IMR-90 (cell line): ENCODE measurements around the gene DUSP16. TPM values are rescaled to one million over a fixed set of nuclear protein-coding genes. Genes with fewer than 3 reads are reported as not detected.
"Not testable (repeated sequence)": the region's sequence is repeated elsewhere in the genome, so short reads cannot be mapped to it uniquely, and the experiment has no call there.

ENCODE experiments used
- ATAC-seq: fragments of 200-7000 bp; cut with Tn5 transposase; 2 replicates; pipeline ENCODE4 v1.9.1; 2020; ENCODE audit warnings: low read depth, mild to moderate bottlenecking, moderate library complexity
- BruUV-seq: library from RNA; stranded (reverse); fragments of 400-500 nt; replicated peaks from 2 replicates; lab custom pipeline; 2021; lab: Mats Ljungman, UMichigan
- CTCF ChIA-PET: fragments of 300-600 bp; formaldehyde crosslinking; extraction: SDS; loops from one replicate; lab custom pipeline; 2021; ENCODE audit warnings: antibody characterized with exemption; lab: Yijun Ruan, JAX
- POLR2A ChIA-PET: fragments of 300-600 bp; sonication (Branson Sonifier 250); formaldehyde crosslinking; loops from one replicate; lab custom pipeline; 2022; ENCODE audit warnings: antibody characterized with exemption; ENCODE audit not compliant: unreplicated experiment; lab: Charles Lee
- DNase-seq: peaks from one replicate; pipeline ENCODE4 v3.0.0; 2013
- H2AFZ ChIP-seq: replicated peaks from 2 replicates; pipeline ENCODE3; 2013; ENCODE audit warnings: low read length, mild to moderate bottlenecking; ENCODE audit not compliant: poor library complexity
- H2AK5ac ChIP-seq: 2 replicates; pipeline ENCODE4 v1.6.1; 2013; ENCODE audit warnings: low read depth, low read length, inconsistent platforms
- H2AK9ac ChIP-seq: replicated peaks from 2 replicates; pipeline ENCODE3; 2013; ENCODE audit warnings: mild to moderate bottlenecking, low read depth, low read length, moderate library complexity; ENCODE audit not compliant: poor library complexity
- H2BK120ac ChIP-seq: 2 replicates; pipeline ENCODE4 v1.6.1; 2013; ENCODE audit warnings: low read depth, low read length, inconsistent platforms
- H2BK15ac ChIP-seq: 3 replicates; pipeline ENCODE4 v1.6.1; 2013; ENCODE audit warnings: low read depth, low read length, inconsistent platforms
- H2BK20ac ChIP-seq: 2 replicates; pipeline ENCODE4 v1.6.1; 2013; ENCODE audit warnings: low read depth, mild to moderate bottlenecking, inconsistent platforms, low read length, moderate library complexity
- H2BK5ac ChIP-seq: 2 replicates; pipeline ENCODE4 v1.6.1; 2013; ENCODE audit warnings: mild to moderate bottlenecking, low read depth, low read length, inconsistent platforms; ENCODE audit not compliant: poor library complexity, severe bottlenecking
- H3K14ac ChIP-seq: replicated peaks from 2 replicates; pipeline ENCODE4 v1.6.1; 2013; ENCODE audit warnings: low read depth, low read length, inconsistent platforms
- H3K18ac ChIP-seq: 2 replicates; pipeline ENCODE4 v1.6.1; 2013; ENCODE audit warnings: low read depth, low read length, control low read depth
- H3K23ac ChIP-seq: 2 replicates; pipeline ENCODE4 v1.6.1; 2013; ENCODE audit warnings: low read depth, low read length, inconsistent platforms
- H3K27ac ChIP-seq: 2 replicates; pipeline ENCODE4 v1.5.1; 2013; ENCODE audit warnings: mild to moderate bottlenecking, control low read depth, low read length; ENCODE audit not compliant: insufficient read depth
- H3K27me3 ChIP-seq: 2 replicates; pipeline ENCODE4 v1.6.1; 2013; ENCODE audit warnings: low read length; ENCODE audit not compliant: control insufficient read depth, insufficient read depth
- H3K36me3 ChIP-seq: 2 replicates; pipeline ENCODE4 v1.6.1; 2013; ENCODE audit warnings: low read length, mixed read lengths; ENCODE audit not compliant: control insufficient read depth, insufficient read depth
- H3K4ac ChIP-seq: 2 replicates; pipeline ENCODE4 v1.6.1; 2013; ENCODE audit warnings: low read depth, low read length, inconsistent platforms
- H3K4me1 ChIP-seq: 2 replicates; pipeline ENCODE4 v1.6.1; 2013; ENCODE audit warnings: low read length, mixed read lengths; ENCODE audit not compliant: control insufficient read depth, insufficient read depth
- H3K4me2 ChIP-seq: 2 replicates; pipeline ENCODE4 v1.6.1; 2013; ENCODE audit warnings: low read depth, mild to moderate bottlenecking, control low read depth, low read length, moderate library complexity
- H3K4me3 ChIP-seq: 2 replicates; pipeline ENCODE4 v1.5.1; 2013; ENCODE audit warnings: low read depth, mild to moderate bottlenecking, control low read depth, low read length, moderate library complexity; ENCODE audit not compliant: insufficient read depth
- H3K56ac ChIP-seq: 2 replicates; pipeline ENCODE4 v1.6.1; 2013; ENCODE audit warnings: low read length, inconsistent platforms; ENCODE audit not compliant: insufficient read depth; ENCODE audit errors: extremely low read depth
- H3K79me1 ChIP-seq, 2 experiments: 2 replicates each; pipeline ENCODE4 v1.6.1; 2013; ENCODE audit warnings: low read length in 2 of 2, inconsistent platforms in 1 of 2, low read depth in 1 of 2
- H3K9ac ChIP-seq: 2 replicates; pipeline ENCODE4 v1.6.1; 2013; ENCODE audit warnings: low read depth, low read length, control low read depth
- H3K9me1 ChIP-seq: 2 replicates; pipeline ENCODE4 v1.6.1; 2013; ENCODE audit warnings: low read length, inconsistent platforms; ENCODE audit not compliant: insufficient read depth
- H3K9me3 ChIP-seq: 2 replicates; pipeline ENCODE4 v1.6.1; 2013; ENCODE audit warnings: low read length; ENCODE audit not compliant: control insufficient read depth, insufficient read depth
- H4K20me1 ChIP-seq: 2 replicates; pipeline ENCODE4 v1.6.1; 2013; ENCODE audit warnings: low read length, inconsistent platforms; ENCODE audit not compliant: insufficient read depth
- H4K5ac ChIP-seq: 2 replicates; pipeline ENCODE4 v1.6.1; 2013; ENCODE audit warnings: mild to moderate bottlenecking, low read depth, low read length, control low read depth
- H4K8ac ChIP-seq, 2 experiments: 2 replicates each; pipeline ENCODE4 v1.6.1; 2013; ENCODE audit warnings: low read depth in 2 of 2, low read length in 2 of 2, control low read depth in 1 of 2, inconsistent platforms in 1 of 2
- H4K91ac ChIP-seq: 2 replicates; pipeline ENCODE4 v1.6.1; 2013; ENCODE audit warnings: low read depth, low read length, inconsistent platforms; ENCODE audit not compliant: insufficient read depth
- WGBS, 2 experiments: methylation state at CpG; one replicate each; pipeline versions ENCODE4 v1.1.5 to v1.1.7; 2013; ENCODE audit warnings: missing lambda C conversion rate in 2 of 2; ENCODE audit not compliant: insufficient read length in 1 of 2; ENCODE audit errors: extremely low coverage in 2 of 2; 5-methylcytosine and 5-hydroxymethylcytosine counted together
- dilution Hi-C: fragments of 300-500 bp; cut with HindIII; formaldehyde crosslinking; loops from one replicate; pipeline ENCODE4 v1.14.3; 2018; ENCODE audit warnings: low sequenced_read_pairs; ENCODE audit not compliant: unreplicated experiment
- in situ Hi-C: fragments of 300-500 bp; cut with MboI; formaldehyde crosslinking; loops from 3 replicates; pipeline ENCODE4 v1.14.3; 2019; ENCODE audit warnings: low sequenced_read_pairs, inconsistent platforms, mixed read lengths
- intact Hi-C: fragments of 100-400 bp; cut with micrococcal nuclease; formaldehyde crosslinking; loops from 2 replicates; pipeline ENCODE4 v1.10.0; 2022
- polyA plus RNA-seq, 3 experiments: library from polyadenylated mRNA; depleted of rRNA; stranded (reverse); fragments of >200 nt; gene quantifications; 2 replicates each; pipeline ENCODE4 v1.2.3, GENCODE V29; 2012; ENCODE audit warnings: low replicate concordance in 1 of 3
- total RNA-seq: library from RNA; depleted of rRNA; stranded (reverse); fragments of >200 nt; gene quantifications from 2 replicates; pipeline ENCODE4 v1.2.3, GENCODE V29; 2012

Gene DUSP16
- total and polyA plus RNA-seq, 2 of the 4 experiments (the other 2 are of a cell fraction), result 4.7 to 10.0 TPM

- BruUV-seq, ATAC-seq, H2BK5ac ChIP-seq, in situ Hi-C loops, H3K9me1 ChIP-seq, H3K18ac ChIP-seq, H4K91ac ChIP-seq, H3K4me3 ChIP-seq, intact Hi-C loops, H2AFZ ChIP-seq, H3K27me3 ChIP-seq, H3K14ac ChIP-seq, H3K23ac ChIP-seq, H2BK20ac ChIP-seq, dilution Hi-C loops, DNase-seq, H4K8ac ChIP-seq, H3K36me3 ChIP-seq, H2BK120ac ChIP-seq, H2AK5ac ChIP-seq, H4K20me1 ChIP-seq, H3K9me3 ChIP-seq, H4K5ac ChIP-seq, H3K4me2 ChIP-seq, H3K9ac ChIP-seq, H3K4me1 ChIP-seq, H3K27ac ChIP-seq, CTCF ChIA-PET, H2BK15ac ChIP-seq, H3K4ac ChIP-seq, H3K79me1 ChIP-seq, H3K56ac ChIP-seq, POLR2A ChIA-PET, H2AK9ac ChIP-seq: not testable (repeated sequence)
- WGBS, 2 experiments, result no CpG with 5 or more reads among the region's 2 CpGs
Observed at GRCh38 chr12:12595929-12596328, 33.3 kb upstream of the DUSP16 start.
